Endodermal cell (in vitro differentiated cells): Measurements from ENCODE around the gene NUP210. TPM values are rescaled to one million over a fixed set of nuclear protein-coding genes. Genes with fewer than 3 reads are reported as not detected.

ENCODE experiments used
- DNase-seq: peaks from one replicate; pipeline ENCODE4 v3.0.0-alpha.2; 2017
- H3K27ac ChIP-seq: 2 replicates; pipeline ENCODE4 v1.5.1; 2013; ENCODE audit warnings: mild to moderate bottlenecking, low read depth, low read length, moderate library complexity
- H3K27me3 ChIP-seq: 2 replicates; pipeline ENCODE4 v1.6.1; 2013; ENCODE audit warnings: mild to moderate bottlenecking, low read length, moderate library complexity; ENCODE audit not compliant: insufficient read depth, control insufficient read depth, poor library complexity, severe bottlenecking
- H3K36me3 ChIP-seq: 2 replicates; pipeline ENCODE4 v1.7.0; 2013; ENCODE audit warnings: mild to moderate bottlenecking, low read length, moderate library complexity; ENCODE audit not compliant: control insufficient read depth, insufficient read depth
- H3K4me1 ChIP-seq: one replicate; pipeline ENCODE4 v1.7.0; 2013; ENCODE audit warnings: low read length; ENCODE audit not compliant: control insufficient read depth, insufficient read depth
- H3K4me3 ChIP-seq: 2 replicates; pipeline ENCODE4 v1.5.1; 2013; ENCODE audit warnings: mild to moderate bottlenecking, low read length, moderate library complexity
- H3K9ac ChIP-seq: 2 replicates; pipeline ENCODE4 v1.6.1; 2013; ENCODE audit warnings: mild to moderate bottlenecking, low read length, moderate library complexity; ENCODE audit not compliant: poor library complexity, severe bottlenecking; ENCODE audit errors: extremely low read depth
- H3K9me3 ChIP-seq: 2 replicates; pipeline ENCODE4 v1.6.1; 2013; ENCODE audit warnings: mild to moderate bottlenecking, low read length, moderate library complexity; ENCODE audit not compliant: control insufficient read depth
- H3K27ac Mint-ChIP-seq: 2 replicates; pipeline ENCODE4 v1.8.0; 2020; ENCODE audit warnings: mixed read lengths
- H3K27me3 Mint-ChIP-seq: 2 replicates; pipeline ENCODE4 v1.8.0; 2021; ENCODE audit warnings: mild to moderate bottlenecking, mixed read lengths; ENCODE audit not compliant: insufficient read depth
- H3K36me3 Mint-ChIP-seq: 2 replicates; pipeline ENCODE4 v1.8.0; 2020; ENCODE audit warnings: low read depth, mixed read lengths
- H3K4me1 Mint-ChIP-seq: 2 replicates; pipeline ENCODE4 v1.8.0; 2020; ENCODE audit warnings: mixed read lengths
- H3K4me3 Mint-ChIP-seq: 2 replicates; pipeline ENCODE4 v1.8.0; 2020; ENCODE audit warnings: mild to moderate bottlenecking, moderate library complexity, mixed read lengths
- H3K9me3 Mint-ChIP-seq: 2 replicates; pipeline ENCODE4 v1.8.0; 2020; ENCODE audit warnings: mild to moderate bottlenecking, mixed read lengths
- whole genome bisulfite sequencing, 2 experiments: methylation state at CpG; one replicate each; pipeline versions ENCODE4 v1.1.5 to v1.1.7; 2013; ENCODE audit warnings: missing lambda C conversion rate in 2 of 2, mixed read lengths in 1 of 2; ENCODE audit not compliant: insufficient coverage in 1 of 2, insufficient read length in 1 of 2; 5-methylcytosine and 5-hydroxymethylcytosine counted together
- total RNA-seq, 2 donors: library from RNA; stranded (reverse); fragmentation: NEBNext Ultra II Directional in 1 of 2; extraction: Animal tissue kit (Norgen Biotek cat#: 25700) in 1 of 2; gene quantifications; 2 replicates in 1 of 2; 3 replicates in 1 of 2; pipeline ENCODE4 v1.2.1, GENCODE V29; 2021
- TF ChIP-seq, protein P1 (sequence below): fragments of 200-600 bp; sonication (generic); conservative IDR thresholded peaks from 2 replicates; pipeline ENCODE4 v1.5.0; 2021; ENCODE audit warnings: antibody characterized with exemption, mild to moderate bottlenecking

Gene NUP210
- total RNA-seq, 2 donors from 2014 or later: 43.0 to 62.3 TPM

DNA sequence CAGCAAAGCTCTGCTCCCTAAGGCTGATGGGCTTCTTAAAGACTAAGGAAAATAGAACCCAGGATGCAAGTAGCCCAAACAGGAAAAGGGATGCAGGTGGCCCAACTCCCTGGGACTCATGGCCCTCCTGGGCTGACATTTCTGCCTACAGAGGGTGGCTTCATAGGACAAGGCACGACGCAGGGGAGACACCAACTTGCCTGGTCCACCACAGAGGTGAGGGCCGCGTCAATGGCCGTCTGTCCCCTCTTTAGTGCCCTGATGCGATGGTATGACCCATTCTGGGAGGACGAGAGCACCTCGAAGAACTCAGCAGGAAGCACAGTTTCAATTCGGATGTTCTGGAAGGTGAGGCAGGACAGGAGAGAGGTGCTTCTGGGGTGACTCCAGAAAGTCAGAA lies 44.0 kb downstream of the NUP210 start:
- Histone ChIP-seq H3K9me3 (no peaks in the 10 kb centered on the region), H3K36me3 (peaks cover 4% of the 10 kb centered on the region), H3K4me1 (no peaks in the 10 kb centered on the region), H3K27ac (no peak overlapping the region), H3K4me3 (no peak overlapping the region), H3K9ac (no peak overlapping the region), H3K27me3 (no peaks in the 10 kb centered on the region)
- WGBS, 2 experiments: 90 to 94% methylated on average over 9 of the region's 9 CpGs
- Mint-ChIP-seq H3K4me1 (no peaks in the 10 kb centered on the region), H3K36me3 (peaks cover 13% of the 10 kb centered on the region), H3K27ac (peak overlapping the region; percentile 35), H3K4me3 (no peak overlapping the region), H3K27me3 (no peaks in the 10 kb centered on the region), H3K9me3 (no peaks in the 10 kb centered on the region)
- TF ChIP-seq, protein P1, sequence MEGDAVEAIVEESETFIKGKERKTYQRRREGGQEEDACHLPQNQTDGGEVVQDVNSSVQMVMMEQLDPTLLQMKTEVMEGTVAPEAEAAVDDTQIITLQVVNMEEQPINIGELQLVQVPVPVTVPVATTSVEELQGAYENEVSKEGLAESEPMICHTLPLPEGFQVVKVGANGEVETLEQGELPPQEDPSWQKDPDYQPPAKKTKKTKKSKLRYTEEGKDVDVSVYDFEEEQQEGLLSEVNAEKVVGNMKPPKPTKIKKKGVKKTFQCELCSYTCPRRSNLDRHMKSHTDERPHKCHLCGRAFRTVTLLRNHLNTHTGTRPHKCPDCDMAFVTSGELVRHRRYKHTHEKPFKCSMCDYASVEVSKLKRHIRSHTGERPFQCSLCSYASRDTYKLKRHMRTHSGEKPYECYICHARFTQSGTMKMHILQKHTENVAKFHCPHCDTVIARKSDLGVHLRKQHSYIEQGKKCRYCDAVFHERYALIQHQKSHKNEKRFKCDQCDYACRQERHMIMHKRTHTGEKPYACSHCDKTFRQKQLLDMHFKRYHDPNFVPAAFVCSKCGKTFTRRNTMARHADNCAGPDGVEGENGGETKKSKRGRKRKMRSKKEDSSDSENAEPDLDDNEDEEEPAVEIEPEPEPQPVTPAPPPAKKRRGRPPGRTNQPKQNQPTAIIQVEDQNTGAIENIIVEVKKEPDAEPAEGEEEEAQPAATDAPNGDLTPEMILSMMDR: no peak
- DNase-seq: no peak

DNA sequence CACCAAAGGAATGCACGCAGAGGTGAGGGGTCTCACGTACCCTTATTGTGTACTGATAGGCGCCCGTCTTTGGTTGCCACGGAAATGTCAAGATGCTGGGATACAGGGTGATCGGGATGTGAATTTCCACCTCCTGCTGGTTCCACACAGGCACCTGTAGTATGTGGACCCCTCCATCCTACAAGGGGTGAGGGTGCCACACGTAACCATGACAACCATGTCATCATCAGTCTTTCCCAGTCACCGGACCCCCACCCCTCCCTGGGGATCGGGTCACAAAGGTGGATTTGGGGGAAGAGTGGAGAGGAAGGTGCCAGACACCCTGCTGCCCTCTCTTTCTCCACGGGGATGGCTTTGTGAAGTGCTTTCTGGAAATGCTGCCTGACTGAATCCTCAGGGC lies 44.7 kb downstream of the NUP210 start:
- Mint-ChIP-seq H3K27me3 (no peaks in the 10 kb centered on the region), H3K4me1 (no peaks in the 10 kb centered on the region), H3K9me3 (no peaks in the 10 kb centered on the region), H3K27ac (no peak overlapping the region), H3K36me3 (peaks cover 17% of the 10 kb centered on the region), H3K4me3 (no peak overlapping the region)
- H3K9me3 ChIP-seq: no peaks in the 10 kb centered on the region
- no peaks in the 10 kb centered on the region for H3K4me1 ChIP-seq
- no peak overlapping the region for H3K4me3 ChIP-seq
- no peak for DNase-seq
- H3K9ac ChIP-seq: no peak overlapping the region
- H3K36me3 ChIP-seq: peaks cover 9% of the 10 kb centered on the region
- 92 to 100% methylated on average over 4 to 10 of the region's 10 CpGs for WGBS, 2 experiments
- no peak overlapping the region for H3K27ac ChIP-seq
- H3K27me3 ChIP-seq: no peaks in the 10 kb centered on the region
- TF ChIP-seq, protein P1: no peak

DNA sequence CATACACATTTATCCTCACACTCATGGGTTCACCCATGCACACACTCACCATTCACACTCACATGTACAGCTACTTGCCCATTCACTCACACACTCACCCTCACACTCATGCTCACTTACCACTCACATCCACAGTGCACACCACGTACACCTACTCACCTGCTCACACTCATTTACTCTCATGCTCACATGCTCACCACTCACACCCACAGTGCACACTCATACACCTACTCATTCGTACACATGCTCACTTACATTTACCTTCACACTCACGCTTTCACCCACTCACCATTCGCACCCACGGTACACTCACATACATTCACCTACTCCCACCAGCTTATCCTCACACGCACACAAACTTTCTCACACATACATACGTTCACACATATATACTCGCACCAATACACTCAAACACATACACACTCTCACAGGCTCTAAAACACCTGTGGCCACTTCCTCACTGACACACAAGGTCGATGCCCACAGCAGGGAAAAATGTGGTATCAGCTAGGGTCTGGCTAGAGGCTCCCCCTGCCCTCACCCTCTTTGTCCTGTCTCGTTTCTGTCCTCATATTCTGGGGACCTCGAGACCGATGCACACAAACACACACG lies 46.0 kb downstream of the NUP210 start:
- H3K4me3 Mint-ChIP-seq: no peak overlapping the region
- TF ChIP-seq, protein P1: no peak
- H3K4me1 Mint-ChIP-seq: no peaks in the 10 kb centered on the region
- no peak overlapping the region for H3K27ac Mint-ChIP-seq
- no peaks in the 10 kb centered on the region for H3K9me3 ChIP-seq
- no peaks in the 10 kb centered on the region for H3K27me3 ChIP-seq
- H3K27ac ChIP-seq: no peak overlapping the region
- no peaks in the 10 kb centered on the region for H3K9me3 Mint-ChIP-seq
- peaks cover 23% of the 10 kb centered on the region for H3K36me3 Mint-ChIP-seq
- no peaks in the 10 kb centered on the region for H3K4me1 ChIP-seq
- H3K36me3 ChIP-seq: peaks cover 7% of the 10 kb centered on the region
- DNase-seq: no peak
- H3K27me3 Mint-ChIP-seq: no peaks in the 10 kb centered on the region
- 92 to 97% methylated on average over 12 to 13 of the region's 13 CpGs for WGBS, 2 experiments
- H3K9ac ChIP-seq: no peak overlapping the region
- H3K4me3 ChIP-seq: no peak overlapping the region
